OCI-LY7 (cell line): Measurements from ENCODE around the gene FEN1. TPM values are rescaled to one million over a fixed set of nuclear protein-coding genes. Genes with fewer than 3 reads are reported as not detected.
A peak's percentile ranks its signal among the peaks of the same experiment; 100 is the strongest.

Experiments used
- BruUV-seq: library from RNA; stranded (reverse); fragments of 400-500 nt; replicated peaks from 2 replicates; lab custom pipeline; 2021; lab: Mats Ljungman, UMichigan
- CTCF ChIA-PET: fragments of 300-600 bp; sonication (Branson Sonifier 250); formaldehyde crosslinking; loops from one replicate; lab custom pipeline; 2022; ENCODE audit warnings: antibody characterized with exemption; ENCODE audit not compliant: unreplicated experiment; lab: Charles Lee
- POLR2A ChIA-PET: fragments of 300-600 bp; sonication (Branson Sonifier 250); formaldehyde crosslinking; loops from one replicate; lab custom pipeline; 2022; ENCODE audit warnings: antibody characterized with exemption; lab: Charles Lee
- DNase-seq: peaks from one replicate; pipeline ENCODE4 v3.0.0-alpha.2; 2015; ENCODE audit warnings: low spot score
- H2AFZ ChIP-seq: fragments of 200-600 bp; sonication (generic), shearing (Covaris generic); 2 replicates; pipeline ENCODE4 v1.6.1; 2014; ENCODE audit warnings: mild to moderate bottlenecking, antibody characterized with exemption, low read length, moderate library complexity
- H3K27ac ChIP-seq: fragments of 200-600 bp; sonication (generic); 2 replicates; pipeline ENCODE4 v1.5.1; 2014; ENCODE audit warnings: mixed run types, low read depth, mild to moderate bottlenecking, moderate library complexity, low read length, inconsistent platforms; ENCODE audit not compliant: poor library complexity, severe bottlenecking
- H3K36me3 ChIP-seq: fragments of 200-600 bp; sonication (generic); 2 replicates; pipeline ENCODE4 v1.6.1; 2014; ENCODE audit warnings: mild to moderate bottlenecking, antibody characterized with exemption, low read length, moderate library complexity, mixed read lengths; ENCODE audit not compliant: insufficient read depth
- H3K4me1 ChIP-seq: fragments of 200-600 bp; sonication (generic); 2 replicates; pipeline ENCODE4 v1.5.1; 2014; ENCODE audit warnings: mild to moderate bottlenecking, low read length; ENCODE audit not compliant: insufficient read depth, poor library complexity, severe bottlenecking
- H3K4me2 ChIP-seq: fragments of 200-600 bp; sonication (generic); 2 replicates; pipeline ENCODE4 v1.6.1; 2014; ENCODE audit warnings: mild to moderate bottlenecking, low read length
- H3K4me3 ChIP-seq: fragments of 200-600 bp; sonication (generic); 2 replicates; pipeline ENCODE4 v1.5.1; 2014; ENCODE audit warnings: mild to moderate bottlenecking, low read depth, low read length; ENCODE audit not compliant: poor library complexity, severe bottlenecking
- H3K79me2 ChIP-seq: fragments of 200-600 bp; sonication (generic); 2 replicates; pipeline ENCODE4 v1.6.1; 2016; ENCODE audit warnings: low read depth, mild to moderate bottlenecking, low read length, moderate library complexity, mixed read lengths; ENCODE audit not compliant: insufficient read depth
- H3K9me2 ChIP-seq: fragments of 200-600 bp; sonication (generic); 2 replicates; pipeline ENCODE4 v1.6.1; 2016; ENCODE audit warnings: mild to moderate bottlenecking, low read length, mixed read lengths; ENCODE audit not compliant: insufficient read depth
- H3K9me3 ChIP-seq: fragments of 200-600 bp; sonication (generic); 2 replicates; pipeline ENCODE4 v1.6.1; 2014; ENCODE audit warnings: mild to moderate bottlenecking, mixed run types, low read length, mixed read lengths
- H4K20me1 ChIP-seq: fragments of 200-600 bp; sonication (generic); 2 replicates; pipeline ENCODE4 v1.6.1; 2014; ENCODE audit warnings: mild to moderate bottlenecking, antibody characterized with exemption, low read length, moderate library complexity, mixed read lengths; ENCODE audit not compliant: insufficient read depth
- EZH2phosphoT487 ChIP-seq: fragments of 200-600 bp; sonication (generic); IDR thresholded peaks from 2 replicates; pipeline ENCODE4 v1.6.1; 2018; ENCODE audit warnings: low read depth, borderline replicate concordance, mild to moderate bottlenecking, mixed run types, antibody characterized with exemption, low read length, moderate library complexity, mixed read lengths
- intact Hi-C: fragments of 100-400 bp; cut with micrococcal nuclease; formaldehyde crosslinking; loops from one replicate; pipeline ENCODE4 v1.10.0; 2022; ENCODE audit not compliant: unreplicated experiment
- total RNA-seq, 2 experiments: library from RNA; depleted of rRNA in 1 of 2; stranded (reverse); fragments of >200 nt in 1 of 2; shearing (Covaris generic) in 1 of 2; gene quantifications; 2 replicates each; pipeline ENCODE4 v1.2.3, GENCODE V29; 2014 to 2022
- TF ChIP-seq, protein P1 (sequence below): fragments of 200-600 bp; sonication (generic); conservative IDR thresholded peaks from 2 replicates; pipeline ENCODE4 v1.5.1; 2014; ENCODE audit warnings: mild to moderate bottlenecking, antibody characterized with exemption, low read length, moderate library complexity, mixed read lengths

FEN1 gene
- total RNA-seq, 2 experiments from 2014 or later, result 123 to 153 TPM

DNA sequence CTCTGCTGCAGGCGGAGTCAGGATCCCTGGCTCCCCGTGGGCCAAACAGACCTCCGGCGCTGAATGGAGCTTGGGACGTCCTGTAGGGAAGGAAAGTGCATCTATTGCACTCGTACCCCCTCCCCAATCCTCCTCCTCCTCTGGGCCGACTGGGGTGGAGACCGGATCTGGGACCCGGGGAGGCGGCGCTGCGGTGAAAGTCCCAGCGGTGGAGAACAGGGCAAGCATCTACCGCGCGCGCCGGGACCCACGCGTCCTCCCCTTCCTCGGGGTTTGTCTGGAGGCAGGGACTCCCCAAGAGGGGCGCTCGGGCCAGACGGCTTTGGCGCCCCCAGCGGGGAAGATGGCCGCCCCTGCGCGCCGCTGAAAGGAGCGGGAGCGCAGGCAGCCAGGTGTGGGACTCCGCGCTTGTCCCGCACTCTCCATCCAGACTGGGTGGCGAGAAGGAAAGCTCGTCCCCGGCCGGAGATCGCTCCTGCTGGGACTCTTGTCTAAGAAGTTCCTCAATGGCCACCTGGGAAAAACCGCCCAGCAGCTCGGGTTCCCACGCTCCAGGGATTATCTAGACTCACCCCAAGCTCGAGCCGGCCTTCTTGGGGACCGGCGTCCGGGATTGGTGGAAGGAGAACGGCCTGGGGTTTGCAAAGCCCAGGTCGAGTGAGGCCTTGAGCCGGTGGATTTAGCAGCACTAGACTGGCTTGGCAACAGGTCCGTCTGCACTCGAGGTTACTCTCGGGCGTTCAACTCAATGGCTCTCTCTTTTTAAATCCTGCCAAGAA lies 36.1 kb downstream of the FEN1 start:
- Histone ChIP-seq H3K4me3 (no peak overlapping the region), H3K79me2 (no peaks in the 10 kb centered on the region), H4K20me1 (no peaks in the 10 kb centered on the region), H3K9me2 (no peaks in the 10 kb centered on the region), H2AFZ (no peak overlapping the region), H3K4me1 (peaks cover 8% of the 10 kb centered on the region), H3K4me2 (peak overlapping the region; percentile 31; the same call in 1 of the 2 replicates), H3K27ac (no peak overlapping the region), H3K36me3 (no peaks in the 10 kb centered on the region), H3K9me3 (no peaks in the 10 kb centered on the region)
- CTCF ChIA-PET, result no interaction called here
- intact Hi-C loops, result no loop called here
- POLR2A ChIA-PET, result no interaction called here
- DNase-seq, result no peak
- TF ChIP-seq, protein P1, sequence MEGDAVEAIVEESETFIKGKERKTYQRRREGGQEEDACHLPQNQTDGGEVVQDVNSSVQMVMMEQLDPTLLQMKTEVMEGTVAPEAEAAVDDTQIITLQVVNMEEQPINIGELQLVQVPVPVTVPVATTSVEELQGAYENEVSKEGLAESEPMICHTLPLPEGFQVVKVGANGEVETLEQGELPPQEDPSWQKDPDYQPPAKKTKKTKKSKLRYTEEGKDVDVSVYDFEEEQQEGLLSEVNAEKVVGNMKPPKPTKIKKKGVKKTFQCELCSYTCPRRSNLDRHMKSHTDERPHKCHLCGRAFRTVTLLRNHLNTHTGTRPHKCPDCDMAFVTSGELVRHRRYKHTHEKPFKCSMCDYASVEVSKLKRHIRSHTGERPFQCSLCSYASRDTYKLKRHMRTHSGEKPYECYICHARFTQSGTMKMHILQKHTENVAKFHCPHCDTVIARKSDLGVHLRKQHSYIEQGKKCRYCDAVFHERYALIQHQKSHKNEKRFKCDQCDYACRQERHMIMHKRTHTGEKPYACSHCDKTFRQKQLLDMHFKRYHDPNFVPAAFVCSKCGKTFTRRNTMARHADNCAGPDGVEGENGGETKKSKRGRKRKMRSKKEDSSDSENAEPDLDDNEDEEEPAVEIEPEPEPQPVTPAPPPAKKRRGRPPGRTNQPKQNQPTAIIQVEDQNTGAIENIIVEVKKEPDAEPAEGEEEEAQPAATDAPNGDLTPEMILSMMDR, result no peak
- BruUV-seq, result no TSS peak

GRCh38 chr11:61829806-61830205 lies 37.1 kb downstream of the FEN1 start:
- Histone ChIP-seq H2AFZ (no peak overlapping the region), H3K27ac (no peak overlapping the region), H3K4me1 (peaks cover 18% of the 10 kb centered on the region), H3K4me3 (no peak overlapping the region), H3K4me2 (no peak overlapping the region; the same call in 1 of the 2 replicates), H3K9me2 (no peaks in the 10 kb centered on the region), H3K36me3 (no peaks in the 10 kb centered on the region), H3K9me3 (no peaks in the 10 kb centered on the region), H4K20me1 (no peaks in the 10 kb centered on the region), H3K79me2 (no peaks in the 10 kb centered on the region)
- BruUV-seq, result no TSS peak
- POLR2A ChIA-PET, result no interaction called here
- DNase-seq, result no peak
- CTCF ChIA-PET, result no interaction called here
- TF ChIP-seq EZH2phosphoT487, result no peak
- TF ChIP-seq, protein P1, result no peak
- intact Hi-C loops, result no loop called here
